Fibroblast of pulmonary artery (primary cell): ENCODE results near the gene PSD2.

Source experiments
- DNase-seq: peaks from one replicate; pipeline ENCODE4 v3.0.0-alpha.2; 2010; ENCODE audit warnings: low read depth
- H3K4me3 ChIP-seq: replicated peaks from 2 replicates; pipeline ENCODE4 v1.5.1; 2011; ENCODE audit warnings: low read depth, mild to moderate bottlenecking, control low read depth, low read length, moderate library complexity
- CTCF ChIP-seq: IDR thresholded peaks from 2 replicates; pipeline ENCODE4 v1.5.1; 2011; ENCODE audit warnings: mild to moderate bottlenecking, control low read depth, low read length, inconsistent platforms; ENCODE audit errors: missing control alignments

PSD2 gene

GRCh38 chr5:139850423-139851016, 54.9 kb downstream of the PSD2 start:
- DNase-seq: no peak
- no peak overlapping the region for H3K4me3 ChIP-seq
- TF ChIP-seq CTCF: no peak

- TF ChIP-seq CTCF: no peak
- no peak for DNase-seq
- H3K4me3 ChIP-seq: no peak overlapping the region
These were observed 56.0 kb downstream of the PSD2 start for GRCh38 chr5:139851558-139851957.

- TF ChIP-seq CTCF: no peak
- no peak for DNase-seq
- H3K4me3 ChIP-seq: no peak overlapping the region
These were observed 57.1 kb downstream of the PSD2 start for GRCh38 chr5:139852696-139853095.

- TF ChIP-seq CTCF: no peak
- no peak for DNase-seq
These were observed 58.5 kb downstream of the PSD2 start for GRCh38 chr5:139854029-139854605.

GRCh38 chr5:139854953-139855352, 59.3 kb downstream of the PSD2 start:
- DNase-seq: no peak
- no peak overlapping the region for H3K4me3 ChIP-seq
- no peak for TF ChIP-seq CTCF

More at GRCh38 chr5:139854029-139854605, 58.5 kb downstream of the PSD2 start:
- no peak overlapping the region for H3K4me3 ChIP-seq

- no peak overlapping the region for H3K4me3 ChIP-seq
- TF ChIP-seq CTCF: no peak
- no peak for DNase-seq
These were observed 59.8 kb downstream of the PSD2 start for GRCh38 chr5:139855451-139855850.

GRCh38 chr5:139855946-139856540, 60.4 kb downstream of the PSD2 start:
- no peak overlapping the region for H3K4me3 ChIP-seq
- no peak for DNase-seq
- no peak for TF ChIP-seq CTCF
